ENCODE measurements around the gene TADA2A.

- no peak for TF ChIP-seq CTCF (IDR thresholded peaks at IDR 0.05; ENCODE audit: low read depth, low read length, poor library complexity, severe bottlenecking)
- 0 out of 2 replicates have a peak, but pooled peaks have one; percentile 16 for TF ChIP-seq EZH2phosphoT487 (IDR thresholded peaks at IDR 0.05; ENCODE audit: borderline replicate concordance, low read length)
Observed at GRCh38 chr17:37490638-37491614, 84.2 kb downstream of the TADA2A start.
